TTC549 (cell line): Measurements from ENCODE around the gene FGF14.

ENCODE experiments used
- FAIRE-seq: peaks from 2 replicates; lab custom pipeline; 2012; peaks lifted over from hg19 to GRCh38; lab: Jason Lieb, UNC

FGF14 gene

DNA sequence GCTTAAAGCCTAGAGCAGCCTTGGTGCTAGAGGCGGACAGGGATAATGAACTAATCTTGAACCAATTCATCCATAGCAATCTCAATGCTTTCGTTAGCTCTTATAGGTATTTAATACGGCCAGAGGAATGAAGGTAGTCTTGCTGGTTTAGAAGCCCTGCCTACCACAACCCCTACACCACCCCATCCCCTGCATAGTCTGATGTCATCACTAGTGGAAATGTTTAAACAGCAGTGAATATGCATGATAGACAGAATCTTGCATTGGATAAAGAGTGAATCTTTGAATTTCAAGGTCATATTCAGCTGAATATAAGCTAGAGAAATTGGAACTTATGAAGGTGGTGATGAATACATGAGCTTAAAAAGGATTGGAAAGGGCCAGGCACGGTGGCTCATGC is 627.5 kb downstream of the FGF14 start:
- FAIRE-seq: no peak

DNA sequence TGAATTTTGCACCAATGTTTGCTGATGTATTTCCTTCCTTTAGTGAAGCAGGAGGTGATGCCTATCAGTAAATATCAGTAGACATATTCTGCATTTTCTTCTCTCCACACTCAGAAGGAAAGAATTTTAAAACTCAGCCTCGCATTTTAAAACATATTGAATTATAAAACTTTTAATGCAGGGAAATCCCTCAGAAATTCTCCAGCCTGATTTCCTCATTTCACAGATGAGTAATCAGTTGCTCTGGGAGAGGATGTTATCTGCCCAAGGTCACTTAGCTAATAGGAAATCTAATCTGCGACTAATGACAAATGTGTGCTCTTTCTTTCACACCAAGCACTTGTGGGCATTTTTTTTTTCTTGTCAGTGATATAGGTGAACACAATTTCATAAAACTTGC is 628.8 kb downstream of the FGF14 start:
- no peak for FAIRE-seq

DNA sequence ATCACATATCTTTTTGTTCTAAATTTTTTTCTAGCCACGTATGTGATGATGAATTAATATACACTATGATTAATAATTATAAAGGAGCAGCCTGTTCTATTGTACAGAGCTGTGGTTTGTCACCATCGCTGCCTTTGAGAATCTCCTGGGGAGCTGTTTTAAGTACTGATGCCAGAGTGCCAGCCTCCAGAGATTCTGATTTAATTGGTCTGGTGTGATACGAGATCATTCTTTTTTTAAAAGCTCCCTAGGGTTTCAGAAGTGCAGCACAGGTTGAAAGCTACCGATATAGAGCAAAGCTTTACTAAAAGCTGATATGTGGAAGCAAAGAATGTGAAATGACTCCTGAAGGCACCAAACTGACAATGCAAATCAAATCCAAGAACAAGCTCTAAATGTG is 634.7 kb downstream of the FGF14 start:
- no peak for FAIRE-seq

DNA sequence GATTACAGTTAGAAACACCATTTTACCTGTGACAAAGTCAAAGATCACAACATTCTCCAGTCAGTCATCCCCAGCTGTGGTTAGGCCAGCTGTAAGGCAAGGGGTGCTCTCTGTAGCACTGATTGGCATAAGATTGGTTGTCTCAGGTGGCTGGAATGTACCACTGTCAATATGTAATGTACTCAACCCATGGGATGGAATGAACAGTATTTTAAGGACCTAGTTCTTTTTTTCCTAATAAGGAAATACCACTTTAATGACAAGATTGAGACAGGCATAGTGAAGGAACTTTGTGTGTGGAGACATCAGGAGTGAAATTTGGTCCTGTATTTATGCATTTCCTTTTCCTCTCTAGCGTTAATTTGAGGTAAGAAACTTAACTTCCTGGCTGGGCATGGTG is 638.7 kb downstream of the FGF14 start:
- no peak for FAIRE-seq

DNA sequence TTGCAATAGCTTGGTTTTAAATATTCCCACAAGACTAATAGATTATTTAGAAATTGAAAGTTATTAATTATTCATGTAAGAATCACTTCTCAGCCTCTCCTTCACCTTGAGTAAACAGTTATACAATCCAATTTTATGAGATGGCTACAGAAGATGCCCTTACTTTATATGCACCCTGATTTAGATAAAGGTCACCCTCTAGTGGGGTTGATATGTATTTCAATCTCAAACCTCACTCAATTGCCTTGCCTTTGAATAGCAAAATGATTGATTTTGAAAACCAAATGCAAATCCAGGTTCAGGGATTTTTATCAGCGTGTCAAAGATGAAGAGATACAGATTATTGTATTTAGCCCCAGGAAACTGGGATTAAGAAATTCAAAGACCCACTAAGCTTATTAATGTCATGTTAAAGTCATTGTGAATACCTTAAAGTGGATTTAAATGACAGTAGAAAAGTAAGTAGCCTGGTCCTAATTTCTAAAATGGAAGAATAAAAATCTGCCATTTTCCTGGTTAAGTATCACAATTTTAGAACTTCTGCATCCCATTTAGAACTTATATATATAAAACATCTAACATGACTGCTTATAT is 644.3 kb downstream of the FGF14 start:
- no peak for FAIRE-seq

DNA sequence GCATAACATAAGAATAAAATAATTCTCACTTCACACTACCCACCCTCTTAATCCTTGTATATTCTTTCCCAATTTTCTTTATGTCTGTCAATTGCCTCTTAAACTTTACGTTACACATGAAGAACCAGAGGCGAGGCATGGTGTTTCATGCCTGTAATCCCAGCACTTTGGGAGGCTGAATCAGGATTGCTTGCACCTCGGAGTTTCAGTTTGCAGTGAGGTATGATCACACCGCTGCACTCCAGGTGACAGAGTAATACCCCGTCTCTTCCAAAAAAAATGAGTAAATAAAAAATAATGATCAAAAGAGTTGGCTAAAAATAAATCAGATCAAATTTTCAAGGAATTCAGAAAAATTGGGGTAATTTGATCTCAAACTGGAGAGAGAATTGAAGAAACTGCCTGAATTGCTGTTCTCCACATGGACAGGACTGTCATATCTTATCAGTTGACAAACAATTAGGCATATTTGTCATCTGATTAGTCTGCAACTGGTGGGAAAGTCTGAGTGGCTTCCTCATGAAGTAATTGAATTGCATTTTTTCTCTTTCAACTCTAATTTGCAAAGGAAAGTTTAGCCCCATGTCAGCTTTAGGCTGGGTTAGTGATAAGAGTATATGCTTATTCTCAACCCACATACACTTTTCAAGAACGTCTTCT is 646.5 kb downstream of the FGF14 start:
- no peak for FAIRE-seq

DNA sequence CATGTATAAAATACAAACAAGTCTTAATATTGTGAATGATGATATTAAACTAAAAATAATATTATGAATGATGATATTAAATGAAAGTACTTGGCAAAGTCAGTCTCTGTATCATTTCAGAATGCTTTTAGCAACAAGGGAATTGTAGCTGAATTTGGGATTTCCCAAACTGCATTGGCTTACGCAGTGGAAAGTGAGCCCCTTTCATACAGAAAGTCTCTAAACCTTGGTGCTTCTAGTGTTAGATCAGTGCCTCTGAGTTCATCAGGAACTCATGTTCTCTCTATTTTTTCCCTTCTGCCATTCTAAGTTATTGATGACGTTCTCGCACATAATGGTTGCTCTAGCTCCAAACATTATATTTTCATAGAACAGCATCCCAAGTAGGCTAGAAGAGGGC is 649.4 kb downstream of the FGF14 start:
- FAIRE-seq: no peak

DNA sequence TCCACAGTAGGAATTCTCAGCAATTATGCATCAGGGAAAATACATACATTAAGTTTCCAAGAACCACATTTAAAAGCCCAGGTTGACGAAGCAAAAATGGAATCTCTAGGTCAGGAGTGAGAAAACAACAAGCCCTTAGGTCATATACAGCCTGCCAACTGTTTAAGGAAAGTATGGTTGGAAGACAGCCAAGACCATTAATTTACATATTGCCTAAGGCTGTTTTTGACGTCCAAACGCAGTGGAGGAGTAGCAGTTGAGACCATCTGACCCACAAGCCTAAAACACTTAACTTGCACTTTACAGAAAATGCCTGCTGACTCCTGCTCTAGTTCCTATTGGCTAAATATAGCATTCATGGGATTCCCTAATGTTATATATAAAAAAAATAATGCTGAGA is 650.4 kb downstream of the FGF14 start:
- no peak for FAIRE-seq

DNA sequence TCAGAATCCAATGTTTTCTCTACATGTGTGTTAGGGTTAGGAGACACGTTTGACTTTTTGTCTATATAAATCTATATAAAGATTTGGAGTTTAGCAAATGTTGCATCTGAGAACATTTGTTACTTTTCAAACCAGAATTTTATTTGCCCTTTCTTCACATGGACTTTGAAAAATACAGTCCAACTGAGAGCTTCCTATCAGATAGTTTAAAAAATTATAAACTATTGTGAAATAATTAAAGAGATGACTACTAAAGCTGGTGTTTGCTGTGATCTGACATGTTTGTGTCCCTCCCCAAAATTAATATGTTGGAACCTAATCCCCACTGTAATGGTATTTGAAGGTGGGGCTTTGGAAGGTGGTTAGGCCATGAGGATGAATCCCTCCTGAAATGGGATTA is 652.3 kb downstream of the FGF14 start:
- FAIRE-seq: no peak

DNA sequence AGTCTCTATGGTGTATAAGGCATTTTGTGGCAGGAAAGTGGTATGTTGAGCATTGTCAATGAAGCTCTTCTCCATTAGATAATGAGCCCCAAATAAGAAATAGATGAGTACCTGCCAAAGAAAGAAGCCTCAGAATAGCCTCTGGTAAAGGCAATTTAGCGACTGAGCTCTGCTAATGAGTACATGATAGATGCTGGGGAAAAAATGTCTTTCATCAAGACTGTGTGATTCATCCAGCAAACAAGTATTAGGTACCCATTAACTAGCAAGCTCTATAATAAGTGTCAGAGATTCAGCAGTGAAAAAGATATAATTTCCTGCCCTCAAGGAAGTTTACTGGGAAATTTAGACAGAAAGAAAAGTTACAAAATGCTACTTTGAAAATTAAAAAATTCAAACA is 654.8 kb downstream of the FGF14 start:
- no peak for FAIRE-seq

DNA sequence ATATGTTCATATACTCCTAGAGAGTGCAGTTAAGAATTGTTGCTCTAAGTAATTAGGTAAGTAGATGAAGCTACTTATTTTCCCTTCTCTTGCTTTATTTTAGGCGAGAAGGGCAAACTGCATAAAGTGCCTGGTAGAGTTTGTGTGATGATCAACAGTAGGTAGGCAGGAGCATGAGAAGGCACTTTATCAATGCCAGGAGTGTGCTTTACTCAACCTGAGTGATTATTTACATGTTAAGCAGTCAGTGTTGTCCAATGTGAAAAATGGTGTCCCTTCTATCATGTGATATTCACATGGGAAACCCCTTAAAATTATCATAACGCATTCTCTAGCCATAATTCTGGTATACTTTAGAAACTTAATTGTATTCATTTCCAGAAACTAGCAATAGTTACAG is 655.3 kb downstream of the FGF14 start:
- no peak for FAIRE-seq

DNA sequence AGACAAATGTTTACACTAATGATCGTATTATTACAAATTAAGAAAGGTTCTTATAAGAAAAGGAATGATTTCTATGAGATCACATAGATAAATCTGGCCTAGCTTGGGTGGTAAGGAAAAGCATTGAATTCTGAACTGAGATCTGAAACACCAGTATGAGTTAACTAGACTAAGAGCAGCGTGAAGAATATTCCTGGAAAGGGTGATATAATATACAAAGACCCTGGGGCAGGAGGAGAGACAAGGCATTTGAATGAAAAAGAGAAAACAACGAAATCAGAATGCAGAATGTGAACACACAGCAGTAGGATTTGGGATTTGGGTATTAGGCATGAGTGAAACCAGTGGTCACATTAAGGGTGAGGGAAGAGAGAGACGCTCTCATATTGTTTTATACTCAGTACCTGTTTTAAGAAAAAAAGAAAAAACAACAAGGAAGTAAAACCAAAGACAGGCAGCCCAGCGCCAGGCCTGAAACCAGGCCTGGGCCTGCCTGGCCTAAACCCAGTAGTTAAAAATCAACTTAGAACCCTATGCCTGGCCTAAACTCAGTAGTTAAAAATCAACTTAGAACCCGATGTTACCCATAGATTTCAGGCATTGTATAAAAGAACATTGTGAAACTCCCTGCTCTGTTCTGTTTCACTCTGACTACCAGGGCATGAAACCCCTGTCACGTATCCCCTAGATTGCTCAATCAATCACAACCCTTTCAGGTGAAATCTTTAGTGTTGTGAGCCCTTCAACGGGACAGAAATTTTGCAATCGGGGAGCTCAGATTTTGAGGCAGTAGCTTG is 662.3 kb downstream of the FGF14 start:
- FAIRE-seq: no peak

DNA sequence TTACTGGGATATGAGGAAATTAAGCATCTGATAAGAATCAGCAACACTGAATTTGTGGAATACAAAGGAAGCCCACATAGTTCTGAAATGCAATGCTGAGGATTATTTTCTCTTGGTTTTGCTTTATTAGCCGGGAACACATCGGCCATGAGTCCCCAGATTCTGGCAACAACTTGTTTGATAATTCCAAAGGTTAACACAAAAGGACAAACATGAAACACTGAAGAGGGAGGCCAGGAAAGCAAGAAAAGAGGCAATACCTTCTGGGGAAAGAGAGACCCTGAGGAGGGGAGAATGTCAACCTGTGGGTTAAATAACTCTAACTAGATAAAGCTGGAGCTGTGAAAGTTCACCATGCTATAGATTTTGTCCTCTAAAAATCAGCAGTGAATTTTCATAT is 663.5 kb downstream of the FGF14 start:
- FAIRE-seq: no peak

DNA sequence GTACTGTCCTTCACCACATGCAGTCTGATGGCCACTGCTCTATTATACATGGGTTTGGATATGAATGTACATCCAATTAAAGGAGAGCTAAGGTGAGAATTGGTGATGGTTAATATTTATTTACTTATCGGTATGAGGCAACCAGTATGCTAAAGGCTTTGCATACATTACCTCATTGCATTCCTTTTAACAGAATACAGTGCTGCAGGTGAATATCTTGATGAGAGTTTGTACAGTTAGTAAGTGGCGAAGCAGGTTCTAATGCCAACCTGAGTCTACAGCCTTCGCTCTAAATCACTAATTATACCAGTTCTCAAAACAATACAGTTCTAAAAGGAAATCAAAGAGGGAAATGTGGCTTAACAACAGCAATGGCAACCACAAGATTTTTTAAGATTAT is 665.3 kb downstream of the FGF14 start:
- no peak for FAIRE-seq

DNA sequence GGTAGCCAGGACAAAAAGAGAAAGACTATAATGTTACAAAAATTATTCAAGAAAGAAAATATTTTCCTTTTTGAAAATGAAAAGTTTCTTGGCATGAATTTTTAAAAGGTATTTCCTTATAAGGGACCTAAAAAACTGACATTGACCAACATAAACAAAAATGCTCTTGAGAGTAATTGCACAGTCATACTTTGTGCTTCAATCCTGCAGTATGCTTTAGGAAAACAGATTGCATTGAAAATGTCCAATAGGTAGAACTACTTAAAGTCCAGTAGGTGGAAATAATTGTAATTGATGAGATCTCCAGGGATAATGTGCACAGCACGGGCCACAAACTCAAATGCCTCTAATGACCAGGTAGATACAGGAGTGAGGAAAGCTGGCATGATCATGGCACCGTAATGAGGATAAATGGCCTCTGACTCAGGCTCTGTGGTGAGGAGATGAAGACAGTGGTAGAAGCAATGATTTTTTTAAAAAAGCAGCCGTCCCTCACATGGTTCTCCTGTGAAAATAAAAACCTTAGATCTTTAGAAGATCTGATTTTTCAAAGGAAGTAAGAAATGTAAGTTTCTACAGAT is 671.3 kb downstream of the FGF14 start:
- FAIRE-seq: no peak

DNA sequence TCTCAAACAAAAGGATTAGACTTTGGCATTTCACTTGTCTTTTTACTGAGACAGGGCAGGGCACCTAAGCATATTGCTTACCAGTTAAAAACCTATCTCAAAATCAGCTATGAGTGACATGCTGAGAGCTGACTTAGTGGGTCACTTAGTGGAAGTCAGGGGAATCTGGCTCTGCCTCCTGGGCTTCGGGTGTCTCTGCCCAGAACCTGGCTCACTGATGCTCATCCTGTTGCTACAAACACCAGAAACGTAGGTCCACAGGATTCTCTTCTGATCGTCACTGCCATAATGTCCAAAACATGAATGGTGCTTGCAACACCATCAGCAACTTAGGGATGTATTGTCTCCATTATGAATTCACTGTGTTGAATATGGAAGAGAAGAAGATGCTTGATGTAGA is 673.2 kb downstream of the FGF14 start:
- FAIRE-seq: no peak

DNA sequence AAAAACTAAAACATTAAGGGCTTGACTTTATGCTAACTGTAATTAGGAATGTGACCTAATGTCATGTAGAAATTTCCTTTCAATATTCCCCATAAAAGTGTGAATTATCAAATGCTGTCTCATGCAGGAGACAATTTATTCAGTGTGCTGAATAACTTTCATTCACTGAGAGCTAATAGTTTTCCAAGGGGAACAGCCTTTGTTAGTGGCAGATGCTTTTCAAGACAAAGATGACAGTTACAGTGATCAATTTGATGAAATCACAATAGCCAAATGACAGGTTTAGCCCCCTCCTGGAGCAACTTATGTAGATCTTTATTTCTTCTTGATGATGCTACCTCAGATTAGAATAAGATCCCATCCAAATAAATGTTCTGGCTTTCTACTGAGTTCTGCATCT is 673.8 kb downstream of the FGF14 start:
- no peak for FAIRE-seq

DNA sequence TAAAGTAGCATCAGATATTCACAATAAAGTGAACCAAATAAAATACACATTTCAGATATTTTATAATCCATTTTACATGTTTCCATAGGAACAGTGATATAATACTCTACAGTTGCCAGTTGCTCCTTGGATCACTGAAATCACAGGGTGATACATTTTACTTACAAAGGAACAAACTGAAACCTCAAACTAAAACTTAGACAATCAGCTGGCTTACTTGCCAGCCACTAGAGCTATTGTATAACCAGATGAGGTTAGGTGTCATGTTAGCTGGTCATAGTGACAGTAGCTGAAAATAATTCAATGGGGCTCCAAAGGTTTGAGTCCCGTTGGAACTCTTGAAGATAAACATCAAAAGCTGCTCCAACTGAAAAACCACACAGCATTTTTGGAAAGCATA is 674.7 kb downstream of the FGF14 start:
- no peak for FAIRE-seq

DNA sequence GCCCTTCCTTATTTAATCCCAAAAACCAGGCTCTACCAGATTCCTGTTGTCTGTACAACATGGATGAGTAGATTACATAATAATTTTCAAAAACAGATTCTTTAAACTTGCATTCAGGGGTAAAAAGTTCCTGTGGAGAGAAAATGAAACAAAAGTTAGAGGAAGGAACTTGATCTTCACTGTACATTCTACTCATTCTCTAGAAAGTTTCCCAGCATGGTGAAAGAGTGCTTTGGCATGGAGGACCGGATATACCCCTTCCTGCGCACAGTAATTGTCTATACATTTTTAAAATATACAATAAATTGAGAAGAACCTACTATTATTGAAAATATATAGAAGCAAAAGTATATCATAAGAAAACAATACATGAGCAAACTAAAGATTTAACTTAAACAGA is 675.2 kb downstream of the FGF14 start:
- no peak for FAIRE-seq

DNA sequence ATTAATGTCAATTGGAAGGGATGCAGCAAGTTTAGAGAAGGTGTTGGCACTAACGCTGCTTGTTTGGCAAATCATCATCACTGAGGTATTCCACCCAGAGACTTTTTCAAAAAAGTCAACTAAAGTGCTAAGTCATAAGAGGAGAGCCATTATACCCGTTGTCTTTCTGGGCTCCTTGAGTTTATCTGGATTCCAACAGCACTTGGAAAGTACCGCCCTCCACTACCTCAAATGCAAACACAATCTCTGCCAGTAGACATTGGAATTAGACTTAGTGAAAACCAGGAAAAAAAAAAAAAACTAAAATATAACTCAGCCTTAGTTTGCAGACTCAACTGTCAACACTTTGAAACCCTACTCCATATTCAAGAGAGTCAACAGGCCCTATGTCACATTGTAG is 683.4 kb downstream of the FGF14 start:
- no peak for FAIRE-seq

DNA sequence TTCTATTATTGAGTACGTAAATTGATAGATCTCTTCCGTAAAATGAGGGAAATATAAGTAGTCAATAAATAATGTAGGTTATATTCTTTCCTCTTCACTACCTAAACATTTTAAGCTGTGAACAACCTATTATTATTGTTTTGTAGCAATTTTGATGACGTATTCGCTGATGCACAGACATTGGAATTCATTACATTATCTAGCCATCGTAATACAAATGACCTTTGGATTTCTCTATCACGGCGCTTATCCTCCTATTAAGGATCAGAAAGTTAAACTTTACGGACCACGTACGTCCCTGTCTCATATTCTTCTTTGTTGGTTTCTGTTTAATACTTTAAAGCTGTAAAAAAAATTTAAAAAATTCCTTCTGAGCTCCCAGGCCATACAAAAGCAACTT is 684.5 kb downstream of the FGF14 start:
- no peak for FAIRE-seq

DNA sequence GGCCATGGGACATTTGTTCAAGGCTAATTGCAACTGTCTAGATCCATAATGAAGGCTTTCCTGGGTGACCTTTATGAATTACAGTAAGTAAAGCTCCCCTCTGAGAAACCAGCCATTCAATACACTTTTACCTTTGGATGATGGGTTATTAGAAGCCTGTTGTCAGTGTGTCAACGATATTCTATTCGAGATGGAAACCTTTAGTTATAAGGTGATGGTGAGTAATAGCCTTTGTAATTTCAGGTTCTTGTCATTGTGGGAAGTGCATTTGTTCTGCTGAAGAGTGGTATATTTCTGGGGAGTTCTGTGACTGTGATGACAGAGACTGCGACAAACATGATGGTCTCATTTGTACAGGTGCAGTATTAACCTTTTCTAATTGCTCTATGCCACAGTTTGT is 687.7 kb downstream of the FGF14 start:
- no peak for FAIRE-seq

DNA sequence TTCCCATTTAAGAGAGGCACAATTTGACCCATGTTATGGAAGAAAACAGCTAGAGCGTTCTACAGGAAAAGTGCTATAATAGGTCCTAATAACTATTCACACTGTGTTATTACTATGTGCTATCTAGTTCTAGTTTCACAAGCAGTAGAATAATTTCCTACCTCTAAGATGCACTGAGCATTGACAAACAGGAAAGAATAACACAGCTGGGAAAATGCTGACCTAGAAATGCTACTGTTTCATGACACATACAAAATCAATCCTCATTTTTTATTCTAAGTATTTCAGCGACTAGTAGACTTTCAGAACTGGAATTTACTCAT is 689.9 kb downstream of the FGF14 start:
- FAIRE-seq: no peak
